Memory B cell (primary cell): ENCODE measurements around the gene ALS2.
A peak's percentile ranks its signal among the peaks of the same experiment; 100 is the strongest.
"Not testable (repeated sequence)": the region's sequence is repeated elsewhere in the genome, so short reads cannot be mapped to it uniquely, and the experiment has no call there.

Source experiments
- ATAC-seq: fragments of 150-1000 bp; cut with Tn5 transposase; 2 replicates; pipeline ENCODE4 v1.10.0; 2021; ENCODE audit warnings: low read depth, mild to moderate bottlenecking, moderate library complexity
- DNase-seq, 2 donors: peaks; one replicate each; pipeline ENCODE4 v3.0.0; 2022; ENCODE audit warnings: low spot score in 2 of 2
- H3K27ac Mint-ChIP-seq: one replicate; pipeline ENCODE4 v1.8.0; 2022; ENCODE audit warnings: mild to moderate bottlenecking, moderate library complexity, mixed read lengths
- H3K27me3 Mint-ChIP-seq: one replicate; pipeline ENCODE4 v1.8.0; 2022; ENCODE audit warnings: mixed read lengths
- H3K36me3 Mint-ChIP-seq: one replicate; pipeline ENCODE4 v1.8.0; 2022; ENCODE audit warnings: mild to moderate bottlenecking, mixed read lengths
- H3K4me1 Mint-ChIP-seq: one replicate; pipeline ENCODE4 v1.8.0; 2022; ENCODE audit warnings: mixed read lengths
- H3K4me3 Mint-ChIP-seq: one replicate; pipeline ENCODE4 v1.8.0; 2022; ENCODE audit warnings: mild to moderate bottlenecking, moderate library complexity, mixed read lengths
- H3K9me3 Mint-ChIP-seq: one replicate; pipeline ENCODE4 v1.8.0; 2022; ENCODE audit warnings: mixed read lengths

Gene ALS2

DNA sequence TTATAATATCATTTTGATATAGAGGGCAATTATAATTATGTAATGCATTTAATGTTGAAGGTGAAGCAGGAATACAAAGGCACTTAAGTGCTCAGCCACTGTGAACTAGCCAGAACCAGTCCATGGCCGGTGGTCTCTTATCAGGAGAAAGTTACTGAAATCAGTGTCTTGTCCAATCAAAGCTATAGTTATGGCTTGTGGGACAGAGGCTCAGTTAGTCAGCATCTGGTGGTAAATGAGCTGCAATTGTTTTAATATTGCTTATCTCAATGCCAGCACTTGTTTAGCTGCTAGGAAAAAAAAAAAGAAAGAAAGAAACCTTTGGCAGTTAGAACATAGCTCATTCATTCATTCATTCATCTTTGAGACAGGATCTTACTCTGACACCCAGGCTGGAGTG lies 3.8 kb upstream of the ALS2 start:
- peaks cover 10% of the 10 kb centered on the region for H3K4me1 Mint-ChIP-seq
- no peak overlapping the region for H3K4me3 Mint-ChIP-seq
- no peaks in the 10 kb centered on the region for H3K9me3 Mint-ChIP-seq
- no peak overlapping the region for H3K27ac Mint-ChIP-seq
- H3K36me3 Mint-ChIP-seq, result no peaks in the 10 kb centered on the region
- peaks cover 8% of the 10 kb centered on the region for H3K27me3 Mint-ChIP-seq
- no peak for ATAC-seq
- no peak for DNase-seq

GRCh38 chr2:201781557-201782051 lies 871 bp upstream of the ALS2 start:
- Mint-ChIP-seq H3K27me3 (peaks cover 3% of the 10 kb centered on the region), H3K27ac (peak overlapping the region; percentile 95), H3K4me1 (peaks cover 12% of the 10 kb centered on the region), H3K9me3 (no peaks in the 10 kb centered on the region), H3K4me3 (peak overlapping the region; percentile 94), H3K36me3 (no peaks in the 10 kb centered on the region)
- DNase-seq (peak in 1 of 2 donors; percentile 19), ATAC-seq (no peak)

GRCh38 chr2:201779901-201780673 lies 646 bp downstream of the ALS2 start:
- ATAC-seq (no peak), DNase-seq (no peak)
- no peaks in the 10 kb centered on the region for H3K36me3 Mint-ChIP-seq
- H3K4me1 Mint-ChIP-seq, result peaks cover 12% of the 10 kb centered on the region
- H3K9me3 Mint-ChIP-seq, result no peaks in the 10 kb centered on the region
- H3K27me3 Mint-ChIP-seq, result peaks cover 3% of the 10 kb centered on the region
- peak overlapping the region; percentile 95 for H3K27ac Mint-ChIP-seq
- H3K4me3 Mint-ChIP-seq, result peak overlapping the region; percentile 94

DNA sequence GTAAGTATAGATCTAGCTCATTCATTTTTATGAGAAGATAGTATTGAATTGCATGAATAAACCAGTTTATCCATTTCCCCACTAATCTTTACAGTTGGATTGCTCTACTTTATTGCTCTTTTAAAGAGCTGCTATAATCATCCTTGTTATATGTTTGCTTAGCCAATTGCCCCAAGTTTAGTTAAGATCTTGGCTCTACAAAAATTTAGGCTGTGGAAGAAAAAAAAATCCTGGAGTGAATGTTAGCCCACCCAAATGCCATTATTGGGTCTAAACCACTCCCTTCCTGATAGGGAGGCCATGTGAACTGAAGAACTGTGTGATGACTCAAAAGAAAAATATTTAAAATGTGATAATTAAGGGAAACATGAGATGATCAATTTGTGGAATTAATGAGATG lies 2.9 kb downstream of the ALS2 start:
- no peak for ATAC-seq
- no peaks in the 10 kb centered on the region for H3K27me3 Mint-ChIP-seq
- H3K27ac Mint-ChIP-seq, result no peak overlapping the region

GRCh38 chr2:201777043-201777442 lies 3.7 kb downstream of the ALS2 start:
- H3K4me1 Mint-ChIP-seq, result peaks cover 14% of the 10 kb centered on the region

More for the DNA sequence above, 2.9 kb downstream of the ALS2 start:
- H3K4me3 Mint-ChIP-seq, result no peak overlapping the region
- H3K36me3 Mint-ChIP-seq, result peaks cover 2% of the 10 kb centered on the region
- peaks cover 14% of the 10 kb centered on the region for H3K4me1 Mint-ChIP-seq
- H3K9me3 Mint-ChIP-seq, result no peaks in the 10 kb centered on the region
- no peak for DNase-seq

DNA sequence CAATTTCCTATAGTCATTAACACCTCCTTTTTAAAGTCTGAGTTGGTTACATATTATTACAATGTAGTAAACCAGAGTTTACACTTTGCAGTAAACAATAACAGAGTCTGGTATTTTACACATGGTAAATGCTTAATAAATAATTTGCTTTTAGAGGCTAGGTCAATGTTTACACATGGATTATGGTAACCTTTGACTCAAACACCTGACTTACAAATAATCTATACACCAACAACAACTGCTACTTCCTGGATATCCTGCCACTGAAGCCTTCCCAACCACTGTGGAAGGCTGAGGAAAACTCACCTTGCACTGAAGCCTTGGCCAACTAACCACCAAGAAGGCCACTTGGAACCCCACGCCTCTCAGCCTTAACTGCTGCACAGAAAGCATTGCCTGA lies 5.4 kb downstream of the ALS2 start:
- H3K27ac Mint-ChIP-seq, result no peak overlapping the region
- peaks cover 2% of the 10 kb centered on the region for H3K36me3 Mint-ChIP-seq
- no peak overlapping the region for H3K4me3 Mint-ChIP-seq
- no peak for DNase-seq
- no peaks in the 10 kb centered on the region for H3K9me3 Mint-ChIP-seq
- H3K27me3 Mint-ChIP-seq, result no peaks in the 10 kb centered on the region
- no peak for ATAC-seq
- H3K4me1 Mint-ChIP-seq, result peaks cover 11% of the 10 kb centered on the region

More at GRCh38 chr2:201777043-201777442, 3.7 kb downstream of the ALS2 start:
- DNase-seq, result no peak
- no peaks in the 10 kb centered on the region for H3K9me3 Mint-ChIP-seq
- peaks cover 2% of the 10 kb centered on the region for H3K36me3 Mint-ChIP-seq
- H3K27me3 Mint-ChIP-seq, result no peaks in the 10 kb centered on the region
- no peak overlapping the region for H3K27ac Mint-ChIP-seq
- no peak overlapping the region for H3K4me3 Mint-ChIP-seq
- ATAC-seq, result no peak

- ATAC-seq (no peak), DNase-seq (no peak)
- Mint-ChIP-seq H3K4me1 (peaks cover 5% of the 10 kb centered on the region), H3K36me3 (peaks cover 2% of the 10 kb centered on the region), H3K27ac (no peak overlapping the region), H3K9me3 (no peaks in the 10 kb centered on the region), H3K27me3 (no peaks in the 10 kb centered on the region), H3K4me3 (no peak overlapping the region)
Observed at GRCh38 chr2:201774546-201774945, 6.2 kb downstream of the ALS2 start.

DNA sequence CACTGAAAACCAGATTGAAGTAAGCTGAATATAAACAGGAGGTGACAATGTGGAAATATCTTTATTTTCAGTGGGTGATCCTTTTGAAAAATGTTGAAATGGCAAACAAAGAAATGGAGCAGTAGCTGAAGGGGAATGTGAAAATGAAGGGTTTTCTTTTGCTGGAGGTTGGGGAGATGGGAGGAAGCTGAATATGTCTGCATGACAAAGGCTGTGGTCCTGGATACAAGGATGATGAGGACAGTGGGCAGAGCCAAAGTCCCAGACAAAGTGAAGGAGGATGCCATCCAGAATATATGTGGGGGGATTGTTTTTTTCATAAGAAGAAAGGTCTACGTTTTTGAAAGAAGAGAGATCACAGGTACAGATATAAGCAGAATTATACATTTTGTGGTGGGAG lies 6.7 kb downstream of the ALS2 start:
- Mint-ChIP-seq H3K27me3 (no peaks in the 10 kb centered on the region), H3K4me3 (no peak overlapping the region), H3K9me3 (no peaks in the 10 kb centered on the region), H3K36me3 (peaks cover 2% of the 10 kb centered on the region), H3K27ac (no peak overlapping the region), H3K4me1 (peaks cover 5% of the 10 kb centered on the region)
- DNase-seq (no peak), ATAC-seq (no peak)

DNA sequence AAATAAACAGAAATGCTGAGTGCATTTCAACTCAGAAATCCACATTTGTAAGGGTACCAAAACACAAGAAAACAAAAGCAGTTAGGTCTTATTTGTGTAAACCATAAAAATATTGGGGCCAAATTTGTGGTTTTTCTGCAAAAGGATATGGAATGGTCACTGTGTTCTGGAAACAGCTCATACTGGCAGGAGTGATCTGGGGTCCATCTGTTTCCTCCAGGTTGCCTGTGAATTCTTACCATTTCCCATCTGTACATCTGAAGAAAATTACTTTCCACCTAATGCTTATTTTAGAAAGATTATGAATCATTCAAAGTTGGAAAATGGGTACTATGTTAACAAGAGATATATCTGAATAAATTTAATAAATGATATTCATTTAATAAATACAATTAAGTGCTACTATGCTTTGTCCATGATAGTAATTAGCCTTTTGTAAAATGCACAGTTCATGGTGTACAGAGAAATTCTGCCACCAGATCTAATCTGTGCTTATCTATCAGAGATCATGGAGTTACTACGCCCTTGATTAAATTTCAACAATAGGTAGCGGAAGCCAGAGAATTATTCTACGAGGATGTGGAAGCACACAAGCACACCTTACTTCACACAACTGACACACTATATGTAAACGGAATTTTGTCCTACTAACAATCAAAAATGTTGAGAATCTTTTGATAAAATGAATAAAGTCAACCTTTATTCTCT lies 10.9 kb downstream of the ALS2 start:
- H3K36me3 Mint-ChIP-seq, result peaks cover 6% of the 10 kb centered on the region
- H3K27me3 Mint-ChIP-seq, result no peaks in the 10 kb centered on the region
- H3K9me3 Mint-ChIP-seq, result no peaks in the 10 kb centered on the region
- DNase-seq (no peak), ATAC-seq (no peak)
- peaks cover 2% of the 10 kb centered on the region for H3K4me1 Mint-ChIP-seq
- no peak overlapping the region for H3K4me3 Mint-ChIP-seq
- H3K27ac Mint-ChIP-seq, result no peak overlapping the region

DNA sequence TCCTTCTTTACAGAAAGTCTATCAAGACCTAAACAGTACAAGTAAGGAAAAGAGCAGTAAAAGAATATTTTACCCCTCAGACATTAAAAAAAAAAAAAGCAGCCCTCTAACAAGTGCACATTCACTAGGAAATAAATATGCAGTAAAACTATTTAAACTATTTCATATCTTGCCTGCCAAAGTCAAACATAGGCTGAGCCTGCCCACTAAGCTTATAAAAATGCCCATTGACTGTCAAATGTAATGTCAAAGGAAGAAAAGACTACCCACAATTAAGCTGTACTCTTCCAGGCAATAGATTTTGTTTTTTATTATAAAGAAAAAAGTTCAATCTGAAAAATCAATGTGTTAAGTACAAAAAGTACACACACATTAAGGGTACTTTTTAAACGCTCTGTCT lies 11.8 kb downstream of the ALS2 start:
- DNase-seq (no peak), ATAC-seq (no peak)
- H3K36me3 Mint-ChIP-seq, result peaks cover 8% of the 10 kb centered on the region
- H3K4me3 Mint-ChIP-seq, result no peak overlapping the region
- no peak overlapping the region for H3K27ac Mint-ChIP-seq
- no peaks in the 10 kb centered on the region for H3K27me3 Mint-ChIP-seq
- peaks cover 2% of the 10 kb centered on the region for H3K4me1 Mint-ChIP-seq
- no peaks in the 10 kb centered on the region for H3K9me3 Mint-ChIP-seq

DNA sequence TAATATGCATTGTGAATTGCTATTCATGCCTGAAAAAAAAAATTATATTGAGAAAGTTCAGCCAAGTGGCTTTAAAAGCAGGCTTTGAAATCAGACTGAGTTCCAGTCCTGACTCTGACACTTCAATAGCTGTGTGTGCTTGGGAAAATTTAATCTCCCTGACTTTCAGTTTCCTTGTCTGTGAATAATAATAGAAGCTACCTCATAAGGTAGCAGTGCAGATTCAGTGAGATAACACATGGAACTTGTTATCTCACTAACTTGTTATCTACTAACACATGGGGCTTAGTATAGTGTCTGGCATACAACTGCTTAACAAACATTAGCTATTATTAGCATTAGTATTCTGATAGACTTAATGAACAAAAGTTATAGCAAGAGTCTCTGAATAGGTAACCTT lies 14.9 kb downstream of the ALS2 start:
- H3K27me3 Mint-ChIP-seq, result no peaks in the 10 kb centered on the region
- no peak for ATAC-seq
- H3K36me3 Mint-ChIP-seq, result peaks cover 12% of the 10 kb centered on the region
- no peak overlapping the region for H3K27ac Mint-ChIP-seq
- H3K4me3 Mint-ChIP-seq, result no peak overlapping the region
- no peaks in the 10 kb centered on the region for H3K4me1 Mint-ChIP-seq
- no peaks in the 10 kb centered on the region for H3K9me3 Mint-ChIP-seq
- DNase-seq, result no peak

- ATAC-seq, DNase-seq, H3K9me3 Mint-ChIP-seq, H3K27ac Mint-ChIP-seq, H3K27me3 Mint-ChIP-seq, H3K4me3 Mint-ChIP-seq, H3K4me1 Mint-ChIP-seq: not testable (repeated sequence)
- H3K36me3 Mint-ChIP-seq, result peaks cover 12% of the 10 kb centered on the region
Observed at GRCh38 chr2:201764469-201764868, 16.3 kb downstream of the ALS2 start.

DNA sequence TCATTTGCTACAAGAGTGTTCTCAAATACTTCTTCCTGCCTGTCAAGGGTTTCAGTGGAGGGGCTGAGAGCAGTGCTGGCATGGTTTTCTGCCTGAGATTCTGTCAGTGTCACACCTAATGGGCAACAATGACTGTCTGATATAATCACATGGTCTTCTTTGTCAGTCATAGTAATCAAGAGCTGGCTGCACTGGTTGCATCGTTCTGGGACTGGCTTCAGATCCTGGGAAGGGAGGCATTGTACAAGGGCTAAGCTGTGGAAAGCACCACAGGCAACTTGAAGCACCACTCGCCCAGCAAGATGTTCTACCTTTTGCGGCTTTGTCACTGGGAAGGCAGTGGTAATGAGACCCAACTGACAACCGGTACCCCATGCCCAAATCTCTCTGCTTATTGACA lies 19.6 kb downstream of the ALS2 start:
- no peak for ATAC-seq
- peaks cover 13% of the 10 kb centered on the region for H3K36me3 Mint-ChIP-seq
- no peak overlapping the region for H3K4me3 Mint-ChIP-seq

DNA sequence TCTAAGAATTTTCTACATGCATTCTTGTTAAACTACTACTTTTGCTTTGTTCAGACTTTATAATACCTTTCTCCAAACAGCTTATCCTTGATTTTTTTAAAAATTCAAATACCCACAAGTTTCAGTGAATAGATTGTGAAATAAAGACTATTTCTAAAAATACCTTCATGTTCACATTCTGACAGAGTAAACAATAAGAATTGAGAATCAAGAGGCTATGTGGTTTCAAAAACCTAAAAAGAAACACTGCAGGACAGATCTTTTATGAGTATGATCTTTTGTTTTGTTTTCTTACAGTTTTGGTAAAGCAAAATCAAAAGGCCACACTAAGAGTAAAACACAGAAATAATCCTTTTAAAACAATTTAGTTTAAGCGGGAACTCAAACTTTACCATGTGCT lies 21.2 kb downstream of the ALS2 start:
- H3K4me1 Mint-ChIP-seq, result no peaks in the 10 kb centered on the region
- no peak overlapping the region for H3K4me3 Mint-ChIP-seq
- H3K9me3 Mint-ChIP-seq, result no peaks in the 10 kb centered on the region
- H3K27ac Mint-ChIP-seq, result no peak overlapping the region
- H3K36me3 Mint-ChIP-seq, result peaks cover 13% of the 10 kb centered on the region
- no peaks in the 10 kb centered on the region for H3K27me3 Mint-ChIP-seq
- ATAC-seq, result no peak
- DNase-seq, result no peak

More for the DNA sequence above, 19.6 kb downstream of the ALS2 start:
- Mint-ChIP-seq H3K9me3 (no peaks in the 10 kb centered on the region), H3K27ac (no peak overlapping the region), H3K27me3 (no peaks in the 10 kb centered on the region), H3K4me1 (no peaks in the 10 kb centered on the region)
- no peak for DNase-seq
